ENCODE measurements around the gene TMEM250.

Gene TMEM250

GRCh38 chr9:136132512-136133050 lies 13.9 kb upstream of the TMEM250 start:
- no peak for DNase-seq (ENCODE audit: low spot score)

GRCh38 chr9:136131629-136132511 lies 13.2 kb upstream of the TMEM250 start:
- DNase-seq (ENCODE audit: low spot score) = no peak

- no peak for DNase-seq (ENCODE audit: low spot score)
Observed at GRCh38 chr9:136129176-136129575, 10.5 kb upstream of the TMEM250 start.

- DNase-seq (ENCODE audit: low spot score) = no peak
Observed at GRCh38 chr9:136128436-136128835, 9.8 kb upstream of the TMEM250 start.

- no peak for DNase-seq (ENCODE audit: low spot score)
Observed at GRCh38 chr9:136127313-136127712, 8.6 kb upstream of the TMEM250 start.

- DNase-seq (ENCODE audit: low spot score) = no peak
Observed at GRCh38 chr9:136124976-136125692, 6.5 kb upstream of the TMEM250 start.

GRCh38 chr9:136122425-136123383 lies 4.0 kb upstream of the TMEM250 start:
- DNase-seq (ENCODE audit: low spot score) = peak; percentile 94

- no peak for DNase-seq (ENCODE audit: low spot score)
Observed at GRCh38 chr9:136121801-136122200, 3.1 kb upstream of the TMEM250 start.

- DNase-seq (ENCODE audit: low spot score) = no peak
Observed at GRCh38 chr9:136120438-136120844, 1.8 kb upstream of the TMEM250 start.

- DNase-seq (ENCODE audit: low spot score) = no peak
Observed at GRCh38 chr9:136119883-136120393, 1.3 kb upstream of the TMEM250 start.

- DNase-seq (ENCODE audit: low spot score) = peak; percentile 82
Observed at GRCh38 chr9:136119061-136119882, 597 bp upstream of the TMEM250 start.

GRCh38 chr9:136117916-136118319 lies 757 bp downstream of the TMEM250 start:
- no peak for DNase-seq (ENCODE audit: low spot score)

GRCh38 chr9:136117291-136117915 lies 1.3 kb downstream of the TMEM250 start:
- no peak for DNase-seq (ENCODE audit: low spot score)

- DNase-seq (ENCODE audit: low spot score) = no peak
Observed at GRCh38 chr9:136116360-136117098, 2.1 kb downstream of the TMEM250 start.

- no peak for DNase-seq (ENCODE audit: low spot score)
Observed at GRCh38 chr9:136115641-136116359, 2.9 kb downstream of the TMEM250 start.

GRCh38 chr9:136115206-136115605 lies 3.5 kb downstream of the TMEM250 start:
- DNase-seq (ENCODE audit: low spot score) = no peak

GRCh38 chr9:136114610-136115009 lies 4.1 kb downstream of the TMEM250 start:
- DNase-seq (ENCODE audit: low spot score) = no peak

GRCh38 chr9:136112541-136112940 lies 6.1 kb downstream of the TMEM250 start:
- no peak for DNase-seq (ENCODE audit: low spot score)

GRCh38 chr9:136111910-136112309 lies 6.8 kb downstream of the TMEM250 start:
- no peak for DNase-seq (ENCODE audit: low spot score)

All from HuH-7 (cell line).